ENCODE measurements around the gene SLC25A21.

- TF ChIP-seq CTCF (IDR thresholded peaks at IDR 0.05) (no peak), POLR2A (IDR thresholded peaks at IDR 0.05) (no peak)
Measured at GRCh38 chr14:36942522-36943245, 229.7 kb downstream of the SLC25A21 start.

All from lower leg skin (tissue), 3 donors.